ENCODE measurements around the gene GJB5. TPM values are rescaled to one million over a fixed set of nuclear protein-coding genes. Genes with fewer than 3 reads are reported as not detected.

The GJB5 gene
- total RNA-seq, 1 experiment from 2014 or later, result not detected

GRCh38 chr1:34768856-34769255 is 14.0 kb downstream of the GJB5 start:
- ATAC-seq (no peak), DNase-seq (ENCODE audit: low read depth, low spot score) (no peak)
- Histone ChIP-seq H3K36me3 (ENCODE audit: control insufficient read depth, insufficient read depth, low read length) (no peaks in the 10 kb centered on the region), H3K27ac (ENCODE audit: low read length) (no peak overlapping the region), H3K9me3 (ENCODE audit: control insufficient read depth, insufficient read depth, low read depth, low read length) (no peaks in the 10 kb centered on the region), H3K4me1 (ENCODE audit: control insufficient read depth, insufficient read depth, low read length) (no peaks in the 10 kb centered on the region), H3K4me3 (ENCODE audit: low read depth in 2 of 2, low read length in 2 of 2) (no peak overlapping the region), H3K27me3 (ENCODE audit: control insufficient read depth, insufficient read depth, low read length) (no peaks in the 10 kb centered on the region)
- TF ChIP-seq SIN3A (IDR thresholded peaks at IDR 0.05; ENCODE audit: borderline replicate concordance, insufficient read depth, low read depth, low read length), result no peak
- no peak for TF ChIP-seq REST (IDR thresholded peaks at IDR 0.05; ENCODE audit: insufficient read depth in 1 of 2, low read depth in 2 of 2, low read length in 1 of 2)
- no peak for TF ChIP-seq CTCF (IDR thresholded peaks at IDR 0.05)
- TF ChIP-seq TCF7L2 (IDR thresholded peaks at IDR 0.05; ENCODE audit: low read depth, low read length), result no peak
- no peak for TF ChIP-seq POLR2AphosphoS5 (IDR thresholded peaks at IDR 0.05; ENCODE audit: low read depth, low read length)
- no TSS peak for BruUV-seq (replicated peaks)
- ChIA-PET CTCF (no interaction called here), POLR2A (no interaction called here)
- intact Hi-C loops (cut with micrococcal nuclease; ENCODE audit: unreplicated experiment) (no loop called here), in situ Hi-C loops (cut with HindIII; ENCODE audit: low pct_unique_long_range_greater_than_20kb, low sequenced_read_pairs) (no loop called here)

GRCh38 chr1:34770891-34771504 is 16.2 kb downstream of the GJB5 start:
- in situ Hi-C loops (cut with HindIII; ENCODE audit: low pct_unique_long_range_greater_than_20kb, low sequenced_read_pairs) (no loop called here), intact Hi-C loops (cut with micrococcal nuclease; ENCODE audit: unreplicated experiment) (no loop called here)
- Histone ChIP-seq H3K9me3 (ENCODE audit: control insufficient read depth, insufficient read depth, low read depth, low read length) (no peaks in the 10 kb centered on the region), H3K4me3 (ENCODE audit: low read depth in 2 of 2, low read length in 2 of 2) (no peak overlapping the region), H3K27ac (ENCODE audit: low read length) (no peak overlapping the region), H3K27me3 (ENCODE audit: control insufficient read depth, insufficient read depth, low read length) (no peaks in the 10 kb centered on the region), H3K4me1 (ENCODE audit: control insufficient read depth, insufficient read depth, low read length) (no peaks in the 10 kb centered on the region), H3K36me3 (ENCODE audit: control insufficient read depth, insufficient read depth, low read length) (no peaks in the 10 kb centered on the region)
- TF ChIP-seq REST (IDR thresholded peaks at IDR 0.05; ENCODE audit: insufficient read depth in 1 of 2, low read depth in 2 of 2, low read length in 1 of 2) (no peak), SIN3A (IDR thresholded peaks at IDR 0.05; ENCODE audit: borderline replicate concordance, insufficient read depth, low read depth, low read length) (no peak), CTCF (IDR thresholded peaks at IDR 0.05) (no peak), POLR2AphosphoS5 (IDR thresholded peaks at IDR 0.05; ENCODE audit: low read depth, low read length) (no peak), TCF7L2 (IDR thresholded peaks at IDR 0.05; ENCODE audit: low read depth, low read length) (no peak)
- ChIA-PET CTCF (no interaction called here), POLR2A (no interaction called here)
- no peak; the same call in 1 of the 2 replicates for ATAC-seq
- BruUV-seq (replicated peaks), result no TSS peak
- DNase-seq (ENCODE audit: low read depth, low spot score), result no peak
